HG03520 (cell line): ENCODE results near the gene ZNRF2.
"Not testable (repeated sequence)": the region's sequence is repeated elsewhere in the genome, so short reads cannot be mapped to it uniquely, and the experiment has no call there.

Experiments used
- ATAC-seq: cut with Tn5 transposase; IDR thresholded peaks from one replicate; pipeline ENCODE4 v1.9.1; 2021; ENCODE audit warnings: mild to moderate bottlenecking, moderate library complexity; ENCODE audit not compliant: unreplicated experiment

Gene ZNRF2

GRCh38 chr7:30260246-30260768 lies 24.1 kb upstream of the ZNRF2 start:
- ATAC-seq, result no peak

- ATAC-seq, result no peak
Measured at GRCh38 chr7:30263090-30263710, 21.2 kb upstream of the ZNRF2 start.

DNA sequence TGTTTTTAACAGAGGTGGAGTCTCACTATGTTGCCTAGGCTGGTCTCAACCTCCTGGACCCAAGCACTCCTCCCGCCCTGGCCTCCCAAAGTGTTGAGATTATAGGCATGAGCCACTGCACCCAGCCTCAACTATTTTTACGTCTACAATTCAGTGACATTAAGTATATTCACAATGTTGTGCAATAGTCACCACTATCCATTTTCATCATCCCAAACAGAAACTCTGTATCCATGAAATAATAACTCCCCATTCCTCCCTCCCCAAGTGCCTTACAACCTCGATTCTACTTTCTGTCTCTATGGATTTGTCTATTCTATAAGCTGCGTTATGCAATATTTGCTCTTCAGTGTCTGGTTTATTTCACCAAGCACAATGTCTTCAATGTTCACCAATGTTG lies 20.3 kb upstream of the ZNRF2 start:
- ATAC-seq, result no peak

GRCh38 chr7:30265189-30265588 lies 19.2 kb upstream of the ZNRF2 start:
- not testable (repeated sequence) for ATAC-seq

GRCh38 chr7:30266686-30267085 lies 17.7 kb upstream of the ZNRF2 start:
- no peak for ATAC-seq

DNA sequence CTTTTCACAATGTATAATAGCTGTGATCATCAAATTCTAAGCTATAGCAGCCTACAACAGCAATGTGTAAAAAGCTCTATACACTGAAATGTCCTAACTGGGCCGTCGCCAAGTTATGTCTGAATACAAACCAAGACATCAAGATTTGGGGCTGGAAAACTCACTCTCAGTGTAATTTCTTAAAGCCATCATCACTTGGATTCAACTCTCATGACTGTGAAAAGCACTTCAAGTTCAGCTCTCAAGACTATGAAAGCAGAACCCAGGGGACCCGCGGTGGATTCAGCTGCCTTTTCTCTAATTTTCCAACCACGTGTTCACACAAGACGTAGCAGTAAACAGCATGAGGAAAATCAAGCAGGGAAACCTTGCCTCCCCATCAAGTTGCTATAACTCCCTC lies 15.8 kb upstream of the ZNRF2 start:
- ATAC-seq, result no peak

DNA sequence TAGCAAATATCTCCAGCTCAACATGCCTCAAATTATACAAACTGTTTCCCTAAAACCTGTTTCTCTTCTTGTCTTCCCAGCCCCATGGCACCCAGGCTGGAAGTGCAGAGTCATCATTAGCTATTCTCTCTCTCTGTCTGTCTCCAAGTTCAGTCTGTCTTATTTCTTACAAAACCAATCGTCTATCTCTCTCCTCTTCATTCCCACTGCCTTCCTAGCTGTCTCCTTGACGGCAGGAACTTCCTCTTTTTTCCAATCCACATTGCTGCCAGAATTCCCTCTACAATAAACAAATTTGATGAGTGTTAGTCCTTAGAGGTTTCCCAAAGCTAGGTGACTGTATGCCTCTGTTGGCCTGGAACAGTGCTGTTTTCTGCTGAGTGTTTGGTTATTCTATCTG lies 14.9 kb upstream of the ZNRF2 start:
- ATAC-seq, result no peak

GRCh38 chr7:30270921-30271320 lies 13.5 kb upstream of the ZNRF2 start:
- ATAC-seq, result no peak

- ATAC-seq, result no peak
Measured at GRCh38 chr7:30272126-30272525, 12.3 kb upstream of the ZNRF2 start.

GRCh38 chr7:30273552-30273951 lies 10.8 kb upstream of the ZNRF2 start:
- ATAC-seq, result no peak

GRCh38 chr7:30274641-30275040 lies 9.8 kb upstream of the ZNRF2 start:
- ATAC-seq, result no peak

DNA sequence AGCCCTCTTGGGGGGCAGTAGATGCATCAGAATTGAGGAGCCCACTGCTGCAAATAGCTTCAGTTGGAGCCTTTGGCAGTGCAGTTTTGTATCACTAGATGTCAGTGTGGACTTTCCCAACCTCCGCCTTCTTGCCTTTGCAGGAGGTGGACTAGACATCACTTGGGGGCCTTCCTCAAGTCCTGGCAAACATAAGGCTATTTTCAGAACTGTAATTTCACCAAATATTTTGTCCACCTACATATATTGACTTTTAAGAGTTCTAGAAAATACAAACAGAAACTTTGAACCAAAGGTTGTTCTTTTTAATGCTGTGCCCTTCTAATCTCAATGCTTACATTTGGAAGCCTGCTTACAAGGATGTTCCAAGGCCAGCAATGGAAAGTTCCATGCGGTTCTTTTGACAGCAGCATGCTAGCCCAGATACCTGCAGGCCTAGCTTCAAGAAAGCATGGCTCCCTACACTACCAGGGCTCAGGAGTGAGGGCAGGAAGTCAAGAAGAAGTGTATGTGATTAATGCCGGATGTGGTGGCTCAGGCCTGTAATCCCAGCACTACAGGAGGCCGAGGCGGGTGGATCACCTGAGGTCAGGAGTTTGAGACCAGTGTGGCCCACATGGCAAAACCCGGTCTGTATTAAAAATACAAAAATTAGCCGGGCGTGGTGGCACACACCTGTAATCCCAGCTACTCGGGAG lies 8.0 kb upstream of the ZNRF2 start:
- ATAC-seq, result peak; percentile 68

DNA sequence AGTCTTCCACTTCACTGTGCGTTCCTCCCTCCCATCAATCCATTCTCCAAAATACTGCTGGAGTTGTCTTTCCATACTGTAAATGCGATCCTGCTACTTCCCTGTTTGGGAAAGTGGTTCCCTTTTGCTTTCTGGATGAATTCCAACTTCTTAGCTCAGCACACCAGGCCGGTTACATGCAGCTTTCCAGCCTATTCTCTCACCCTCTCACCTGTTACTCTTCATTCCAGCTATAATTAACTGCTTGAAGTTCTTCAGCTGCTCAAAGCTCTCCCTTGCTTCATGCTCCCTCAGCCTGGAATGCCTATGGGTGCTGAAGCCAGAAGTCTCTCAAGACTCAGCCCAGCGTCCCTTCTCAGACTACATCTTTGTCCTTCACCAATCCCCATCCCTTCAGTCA lies 6.0 kb upstream of the ZNRF2 start:
- no peak for ATAC-seq

- no peak for ATAC-seq
Measured at GRCh38 chr7:30278849-30279652, 5.3 kb upstream of the ZNRF2 start.

- ATAC-seq, result no peak
Measured at GRCh38 chr7:30279653-30279904, 4.8 kb upstream of the ZNRF2 start.

GRCh38 chr7:30280631-30281030 lies 3.8 kb upstream of the ZNRF2 start:
- no peak for ATAC-seq

DNA sequence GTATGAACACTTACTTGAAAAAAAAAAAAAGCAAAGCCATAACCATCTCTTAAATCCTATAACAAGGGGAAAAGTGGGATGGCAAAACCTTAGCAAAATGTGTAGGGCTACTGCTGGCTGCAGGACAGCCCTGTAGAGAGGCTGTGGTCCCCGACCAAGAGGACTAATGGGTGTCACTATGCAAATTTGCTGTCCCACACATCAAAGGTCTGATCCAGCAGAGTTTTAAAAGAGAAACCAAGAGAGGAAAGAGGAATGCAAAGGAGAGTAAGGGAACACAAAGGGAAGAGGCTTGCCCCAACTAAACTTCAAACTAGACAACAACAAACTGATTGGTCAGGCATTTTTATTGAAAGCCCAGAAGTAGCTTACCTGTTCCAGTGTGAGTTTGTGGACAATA lies 3.1 kb upstream of the ZNRF2 start:
- no peak for ATAC-seq

DNA sequence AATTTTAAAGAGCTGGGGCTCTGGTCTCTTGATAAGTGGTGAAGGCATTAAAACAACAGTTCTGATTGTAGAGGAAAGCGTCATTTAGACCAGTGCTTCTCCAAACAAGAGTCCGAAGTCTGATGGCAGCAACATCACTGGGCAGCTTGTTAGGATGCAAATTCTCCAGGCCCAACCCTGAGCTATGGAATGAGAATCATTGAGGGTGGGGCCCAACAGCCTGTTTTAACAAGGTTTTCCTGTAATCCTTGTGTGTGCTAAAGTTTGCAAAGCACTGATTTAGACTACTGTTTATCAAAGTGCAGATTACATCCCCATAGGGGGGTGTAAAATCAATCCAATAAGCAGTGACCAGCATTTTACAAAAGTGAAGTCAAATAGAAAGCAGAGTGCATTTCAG lies 2.6 kb upstream of the ZNRF2 start:
- no peak for ATAC-seq

DNA sequence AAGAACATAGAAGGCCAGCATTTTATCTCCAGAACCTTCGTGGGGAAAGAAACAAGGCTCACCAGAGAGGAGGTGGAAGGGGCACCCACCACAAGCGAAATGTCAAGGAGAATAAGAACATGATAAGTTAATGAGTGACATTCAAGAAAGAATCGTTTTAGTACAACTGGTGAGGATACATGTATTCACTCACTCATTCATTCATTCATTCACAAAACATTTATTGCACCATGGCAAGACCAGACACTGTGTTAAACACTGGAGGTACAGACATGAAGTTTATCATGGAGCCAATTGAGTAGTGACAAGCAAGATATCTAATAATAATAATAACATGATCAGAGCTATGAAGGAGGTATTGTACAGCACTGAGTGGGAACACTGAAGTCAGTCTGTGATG lies 1.7 kb upstream of the ZNRF2 start:
- ATAC-seq, result no peak

- ATAC-seq, result peak; percentile 15
Measured at GRCh38 chr7:30285067-30285535, 704 bp downstream of the ZNRF2 start.

- ATAC-seq, result peak; percentile 7
Measured at GRCh38 chr7:30285536-30286284, 1.3 kb downstream of the ZNRF2 start.
